PFSK-1 (cell line): ENCODE measurements around the gene KAZN.

Source experiments
- FOXP2 ChIP-seq: optimal IDR thresholded peaks from 2 replicates; pipeline ENCODE3; 2011; ENCODE audit warnings: borderline replicate concordance, control low read depth, inconsistent platforms; ENCODE audit not compliant: insufficient read depth; ENCODE audit errors: extremely low read length, extremely low read depth
- POLR2AphosphoS5 ChIP-seq: IDR thresholded peaks from 2 replicates; pipeline ENCODE4 v1.6.1; 2012; ENCODE audit warnings: low read depth, mild to moderate bottlenecking, control low read depth, low read length, moderate library complexity
- REST ChIP-seq, 2 experiments: IDR thresholded peaks; 2 replicates each; pipeline versions ENCODE4 v1.6.1 to v1.8.0; 2011 to 2012; ENCODE audit warnings: low read depth in 2 of 2, low read length in 2 of 2, control low read depth in 1 of 2, inconsistent platforms in 1 of 2, mild to moderate bottlenecking in 1 of 2, moderate library complexity in 1 of 2; ENCODE audit not compliant: insufficient read depth in 1 of 2
- SIN3A ChIP-seq: IDR thresholded peaks from 2 replicates; pipeline ENCODE4 v1.6.1; 2012; ENCODE audit warnings: mild to moderate bottlenecking, low read length, moderate library complexity, borderline replicate concordance; ENCODE audit not compliant: insufficient read depth
- TAF1 ChIP-seq: IDR thresholded peaks from 2 replicates; pipeline ENCODE4 v1.6.1; 2012; ENCODE audit warnings: low read length, control low read depth, borderline replicate concordance; ENCODE audit not compliant: insufficient read depth

Gene KAZN

GRCh38 chr1:15153184-15153841, 554.8 kb downstream of the KAZN start, which contains the start of gene TMEM51:
Gene TMEM51, plus strand, starts transcription at chr1:15153747. Its CDS starts 61,341 bp downstream, at chr1:15215088.
- TF ChIP-seq REST (IDR thresholded peaks at IDR 0.05; ENCODE audit: insufficient read depth in 1 of 2, low read depth in 2 of 2, low read length in 2 of 2) (no peak), TAF1 (no peak), FOXP2 (no peak)

- TF ChIP-seq FOXP2 (no peak), REST (IDR thresholded peaks at IDR 0.05; ENCODE audit: insufficient read depth in 1 of 2, low read depth in 2 of 2, low read length in 2 of 2) (no peak), POLR2AphosphoS5 (no peak), SIN3A (no peak), TAF1 (no peak)
Observed at GRCh38 chr1:15153842-15154479, 555.5 kb downstream of the KAZN start.

GRCh38 chr1:15154480-15155036, 556.1 kb downstream of the KAZN start:
- TF ChIP-seq REST (IDR thresholded peaks at IDR 0.05; ENCODE audit: insufficient read depth in 1 of 2, low read depth in 2 of 2, low read length in 2 of 2), result no peak
- TF ChIP-seq SIN3A, result no peak
- no peak for TF ChIP-seq TAF1
- TF ChIP-seq POLR2AphosphoS5, result no peak
- TF ChIP-seq FOXP2, result no peak

GRCh38 chr1:15155191-15155590, 556.7 kb downstream of the KAZN start:
- TF ChIP-seq REST (IDR thresholded peaks at IDR 0.05; ENCODE audit: insufficient read depth in 1 of 2, low read depth in 2 of 2, low read length in 2 of 2), result no peak
- TF ChIP-seq POLR2AphosphoS5, result no peak
- no peak for TF ChIP-seq FOXP2
- TF ChIP-seq SIN3A, result no peak
- no peak for TF ChIP-seq TAF1
